GM18505 (cell line): Measurements from ENCODE around the gene WARS2.

Experiments
- ATAC-seq: cut with Tn5 transposase; IDR thresholded peaks from one replicate; pipeline ENCODE4 v1.9.1; 2021; ENCODE audit not compliant: unreplicated experiment
- POLR2A ChIP-seq: IDR thresholded peaks from 4 replicates; pipeline ENCODE4 v1.6.1; 2011; ENCODE audit warnings: borderline replicate concordance; ENCODE audit not compliant: insufficient read depth, insufficient read length; ENCODE audit errors: extremely low read depth

The WARS2 gene

GRCh38 chr1:119046785-119047438 is 93.5 kb downstream of the WARS2 start:
- TF ChIP-seq POLR2A, result no peak
- ATAC-seq, result no peak

GRCh38 chr1:119046429-119046784 is 94.0 kb downstream of the WARS2 start:
- TF ChIP-seq POLR2A, result no peak

GRCh38 chr1:119045096-119045746 is 95.2 kb downstream of the WARS2 start:
- no peak for TF ChIP-seq POLR2A
- ATAC-seq, result no peak

More at GRCh38 chr1:119046429-119046784, 94.0 kb downstream of the WARS2 start:
- ATAC-seq, result no peak

GRCh38 chr1:119040906-119041305 is 99.5 kb downstream of the WARS2 start:
- ATAC-seq, result no peak
- TF ChIP-seq POLR2A, result no peak

- ATAC-seq, result no peak
- no peak for TF ChIP-seq POLR2A
These were observed 100.0 kb downstream of the WARS2 start for GRCh38 chr1:119040489-119040888.

GRCh38 chr1:119038363-119038762 is 102.1 kb downstream of the WARS2 start:
- no peak for ATAC-seq
- TF ChIP-seq POLR2A, result no peak

- TF ChIP-seq POLR2A, result no peak
- no peak for ATAC-seq
These were observed 106.1 kb downstream of the WARS2 start for GRCh38 chr1:119034359-119034758.

DNA sequence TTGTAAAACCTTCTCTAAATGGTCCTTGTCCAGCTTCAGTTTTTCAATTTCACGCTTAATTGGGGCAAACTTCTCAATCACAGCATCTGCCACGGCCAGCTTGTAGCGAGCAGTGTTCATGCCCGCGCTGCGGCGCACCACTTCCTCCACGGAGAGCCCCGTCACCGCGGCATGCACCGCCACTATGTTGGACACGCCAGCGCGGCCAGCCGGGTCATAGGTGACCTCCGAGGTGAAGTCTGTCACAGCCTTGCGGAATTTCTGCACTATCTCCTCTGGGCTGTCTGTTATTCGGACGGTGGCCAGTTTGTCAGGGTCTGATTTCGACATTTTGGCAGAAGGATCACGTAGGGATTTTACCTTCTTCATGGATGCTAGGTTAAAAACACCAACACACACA is 107.5 kb downstream of the WARS2 start:
- TF ChIP-seq POLR2A, result no peak
- ATAC-seq, result no peak

GRCh38 chr1:119027759-119028158 is 112.7 kb downstream of the WARS2 start:
- ATAC-seq, result no peak
- no peak for TF ChIP-seq POLR2A

DNA sequence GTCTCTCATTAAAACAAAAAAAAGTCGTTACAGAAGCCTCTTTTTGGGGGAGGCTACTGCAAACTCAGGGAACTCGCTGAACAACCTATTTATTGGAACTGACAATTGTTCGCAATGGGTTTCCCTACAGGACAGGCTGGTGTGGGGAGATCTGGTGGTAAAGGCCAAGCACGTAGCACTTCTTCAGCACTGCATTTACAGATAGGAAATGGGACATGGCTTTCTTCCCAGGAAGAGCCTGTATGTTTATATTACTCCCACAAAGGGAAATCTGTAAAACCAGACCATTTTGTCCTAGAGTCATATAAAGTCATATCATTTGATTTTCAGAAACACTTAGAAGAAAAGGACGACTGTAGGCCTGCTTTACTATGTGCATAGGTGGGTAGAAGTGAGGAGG is 113.5 kb downstream of the WARS2 start:
- no peak for ATAC-seq
- TF ChIP-seq POLR2A, result no peak

DNA sequence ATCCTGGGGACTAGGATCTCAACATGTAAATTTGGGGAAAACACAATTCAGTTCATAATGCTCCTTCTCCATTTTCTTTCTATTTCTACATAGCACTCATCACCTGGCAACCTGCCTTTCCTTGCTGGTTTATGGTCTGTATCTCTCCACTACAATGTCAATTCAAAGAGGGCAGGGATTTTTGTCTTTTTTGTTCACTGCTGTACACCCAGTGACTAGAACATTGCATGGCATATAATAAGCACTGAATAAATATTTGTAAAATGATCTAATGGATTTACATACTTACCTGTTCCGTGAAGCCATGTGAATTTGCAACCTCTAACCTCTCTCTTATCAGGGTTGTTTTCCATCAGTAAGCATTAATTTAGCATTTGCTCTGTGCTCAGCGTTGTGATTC is 124.9 kb downstream of the WARS2 start:
- TF ChIP-seq POLR2A, result no peak
- no peak for ATAC-seq

DNA sequence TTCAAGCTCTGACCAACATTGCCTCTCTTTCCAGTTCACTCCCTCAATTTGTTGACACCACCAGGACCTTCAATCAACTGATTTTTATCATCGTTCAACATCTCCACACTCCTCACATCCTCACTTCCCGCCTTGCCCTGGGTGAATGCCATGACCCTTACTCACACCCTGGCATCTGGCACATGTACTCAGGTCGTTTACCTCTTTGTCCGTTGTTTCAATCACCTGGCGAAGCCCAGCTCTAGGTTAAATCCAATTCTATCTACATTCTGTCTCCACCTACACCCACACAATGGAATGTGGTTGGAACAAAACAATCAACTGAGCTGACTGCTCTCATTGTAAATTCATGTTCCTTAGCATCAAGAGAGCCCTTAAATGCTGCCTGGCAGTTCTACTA is 128.1 kb downstream of the WARS2 start:
- ATAC-seq, result no peak
- TF ChIP-seq POLR2A, result no peak

DNA sequence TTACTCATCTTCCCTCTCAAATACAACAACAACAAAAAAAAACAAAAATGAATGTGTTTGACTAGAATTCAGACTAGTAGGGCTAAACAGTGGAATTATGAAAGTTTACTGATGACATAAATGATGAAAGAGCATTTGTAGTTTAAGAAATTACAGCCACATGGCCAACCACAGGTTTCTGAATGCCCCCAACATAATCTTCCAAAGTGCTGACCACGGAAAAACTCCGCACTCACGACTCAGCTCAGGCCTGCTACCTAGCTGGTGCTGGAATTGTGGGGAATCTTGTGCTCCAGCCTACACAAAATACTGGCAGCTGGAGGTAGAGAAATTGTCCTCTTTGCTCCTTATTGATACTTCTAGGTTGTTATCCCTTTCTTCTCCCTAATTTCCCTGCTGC is 128.7 kb downstream of the WARS2 start:
- ATAC-seq, result no peak
- TF ChIP-seq POLR2A, result no peak

DNA sequence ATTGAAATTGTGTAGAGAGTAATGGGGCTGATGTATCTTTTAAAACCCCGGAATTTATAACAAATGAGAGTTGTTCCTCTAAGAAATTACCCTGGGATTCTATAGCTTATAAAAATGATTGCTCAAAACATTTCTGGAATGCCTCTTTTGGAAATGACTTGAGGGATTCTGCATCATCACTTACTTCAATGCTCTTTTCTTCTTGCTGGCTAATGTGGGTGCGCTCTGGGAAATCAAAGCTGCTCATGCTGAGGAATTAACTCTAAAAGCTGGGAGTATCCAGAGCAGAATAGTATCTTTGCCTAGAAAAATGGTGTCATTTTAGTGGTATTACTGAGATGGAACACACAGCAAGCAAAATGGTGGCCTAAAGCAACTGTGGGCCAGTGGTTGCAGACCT is 129.3 kb downstream of the WARS2 start:
- TF ChIP-seq POLR2A, result no peak
- no peak for ATAC-seq

DNA sequence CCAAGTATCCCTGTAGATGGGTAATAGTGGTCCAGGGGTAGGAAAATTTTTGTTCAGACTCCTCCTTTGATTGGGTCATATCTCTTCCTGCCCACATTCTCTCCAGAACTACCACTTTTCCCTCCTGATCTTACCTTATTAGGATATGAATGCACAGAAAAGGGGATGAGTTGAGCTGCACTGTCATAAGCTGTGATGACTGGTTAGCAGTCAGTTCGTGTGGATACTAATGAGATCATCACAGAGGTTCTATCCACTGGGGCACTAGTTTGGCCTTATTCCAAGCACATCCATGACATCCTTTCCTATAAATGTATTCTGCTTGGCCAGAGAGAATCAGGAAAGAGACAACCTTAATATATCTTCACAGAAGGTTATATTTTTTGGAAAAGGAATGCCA is 130.3 kb downstream of the WARS2 start:
- ATAC-seq, result no peak
- TF ChIP-seq POLR2A, result no peak

GRCh38 chr1:119009312-119009655 is 131.2 kb downstream of the WARS2 start:
- no peak for TF ChIP-seq POLR2A
- no peak for ATAC-seq
